K562 (cell line): Measurements from ENCODE around the gene SLC48A1. TPM values are rescaled to one million over a fixed set of nuclear protein-coding genes. Genes with fewer than 3 reads are reported as not detected.

ENCODE experiments used
- COPS2 ChIP-seq: fragments of 450-650 bp; conservative IDR thresholded peaks from 2 replicates; pipeline ENCODE4 v1.6.1; 2016; ENCODE audit warnings: mild to moderate bottlenecking, moderate library complexity
- MCM7 ChIP-seq, 2 experiments: fragments of 450-650 bp; IDR thresholded peaks; 2 replicates each; pipeline ENCODE4 v1.6.1; 2016 to 2018
- NFE2L1 ChIP-seq: fragments of 450-650 bp; IDR thresholded peaks from 2 replicates; pipeline ENCODE4 v1.6.1; 2016; ENCODE audit warnings: missing genetic modification characterization, low read depth, mild to moderate bottlenecking, missing compliant biosample characterization, moderate library complexity, borderline replicate concordance
- PYGO2 ChIP-seq: fragments of 450-650 bp; IDR thresholded peaks from 2 replicates; pipeline ENCODE4 v1.6.1; 2016; ENCODE audit warnings: mild to moderate bottlenecking, missing genetic modification characterization, moderate library complexity, missing compliant biosample characterization
- SMAD2 ChIP-seq: fragments of 150-350 bp; IDR thresholded peaks from 2 replicates; pipeline ENCODE4 v1.6.1; 2014; ENCODE audit warnings: low read depth, mild to moderate bottlenecking, low read length
- TEAD1 ChIP-seq, 2 experiments: fragments of 450-650 bp in 1 of 2; sonication (generic) in 1 of 2; formaldehyde crosslinking; IDR thresholded peaks; 2 replicates each; pipeline versions ENCODE4 v1.4.0 to v1.8.0; 2020 to 2022; ENCODE audit warnings: mild to moderate bottlenecking in 2 of 2, missing genetic modification reagents in 1 of 2
- ZNF3 ChIP-seq: fragments of 250-450 bp; sonication (Bioruptor Pico); IDR thresholded peaks from 2 replicates; pipeline ENCODE4 v1.5.0; 2021; ENCODE audit warnings: mild to moderate bottlenecking, moderate library complexity
- polyA plus RNA-seq, 8 experiments: library from polyadenylated mRNA; depleted of rRNA in 4 of 8; stranded (reverse) in 5 of 8; unstranded in 3 of 8; fragments of >200 nt; fragmentation: Nextera tagmentation in 2 of 8; fragmentation: Illumina TruSeq in 1 of 8; extraction: Ambion mirVana in 2 of 8; extraction: Trizol in 1 of 8; gene quantifications; 2 replicates each; pipeline versions ENCODE4 v1.2.1 to v1.2.3, GENCODE V29; 2011 to 2014; ENCODE audit warnings: inconsistent platforms in 1 of 8, missing spikeins in 1 of 8
- total RNA-seq, 7 experiments: library from RNA; depleted of rRNA in 6 of 7; stranded (reverse); fragments of >200 nt in 6 of 7; fragmentation: Illumina TruSeq in 2 of 7; extraction: Trizol in 2 of 7; gene quantifications; 2 replicates each; pipeline versions ENCODE4 v1.2.1 to v1.2.3, GENCODE V29; 2011 to 2021; ENCODE audit warnings: low replicate concordance in 1 of 7
- TF ChIP-seq, protein P1 (sequence below): fragments of 450-650 bp; formaldehyde crosslinking; conservative IDR thresholded peaks from 2 replicates; pipeline ENCODE4 v1.4.0; 2022; ENCODE audit warnings: mild to moderate bottlenecking, missing genetic modification characterization
- TF ChIP-seq, protein P2 (sequence below): fragments of 250-450 bp; sonication (Bioruptor Pico); IDR thresholded peaks from 2 replicates; pipeline ENCODE4 v1.8.0; 2022; ENCODE audit warnings: inconsistent platforms, mild to moderate bottlenecking, moderate library complexity, borderline replicate concordance
- TF ChIP-seq, protein P3 (sequence below): conservative IDR thresholded peaks from 2 replicates; pipeline ENCODE4 v1.6.1; 2011; ENCODE audit warnings: low read depth, mild to moderate bottlenecking, low read length; ENCODE audit not compliant: control insufficient read depth
- TF ChIP-seq, protein P4 (sequence below): fragments of 450-650 bp; formaldehyde crosslinking; IDR thresholded peaks from 2 replicates; pipeline ENCODE4 v1.4.0; 2020; ENCODE audit warnings: mild to moderate bottlenecking, moderate library complexity
- TF ChIP-seq, protein P5 (sequence below): fragments of 450-650 bp; IDR thresholded peaks from 2 replicates; pipeline ENCODE4 v1.6.1; 2016; ENCODE audit warnings: missing biosample characterization, missing genetic modification characterization
- TF ChIP-seq, protein P6 (sequence below), 2 experiments: fragments of 450-650 bp; IDR thresholded peaks; 2 replicates each; pipeline ENCODE4 v1.6.1; 2016
- TF ChIP-seq, protein P7 (sequence below): fragments of 450-650 bp; formaldehyde crosslinking; IDR thresholded peaks from 2 replicates; pipeline ENCODE4 v1.4.0; 2020; ENCODE audit warnings: mild to moderate bottlenecking, moderate library complexity
- TF ChIP-seq, protein P8 (sequence below): IDR thresholded peaks from 2 replicates; pipeline ENCODE4 v1.6.1; 2014; ENCODE audit warnings: antibody characterized with exemption

The SLC48A1 gene
- total and polyA plus RNA-seq, 9 of the 15 experiments (the other 6 are each of a cell fraction or from before 2014, with no cell fraction given) = 10.7 to 37.5 (median 18.7) TPM

DNA sequence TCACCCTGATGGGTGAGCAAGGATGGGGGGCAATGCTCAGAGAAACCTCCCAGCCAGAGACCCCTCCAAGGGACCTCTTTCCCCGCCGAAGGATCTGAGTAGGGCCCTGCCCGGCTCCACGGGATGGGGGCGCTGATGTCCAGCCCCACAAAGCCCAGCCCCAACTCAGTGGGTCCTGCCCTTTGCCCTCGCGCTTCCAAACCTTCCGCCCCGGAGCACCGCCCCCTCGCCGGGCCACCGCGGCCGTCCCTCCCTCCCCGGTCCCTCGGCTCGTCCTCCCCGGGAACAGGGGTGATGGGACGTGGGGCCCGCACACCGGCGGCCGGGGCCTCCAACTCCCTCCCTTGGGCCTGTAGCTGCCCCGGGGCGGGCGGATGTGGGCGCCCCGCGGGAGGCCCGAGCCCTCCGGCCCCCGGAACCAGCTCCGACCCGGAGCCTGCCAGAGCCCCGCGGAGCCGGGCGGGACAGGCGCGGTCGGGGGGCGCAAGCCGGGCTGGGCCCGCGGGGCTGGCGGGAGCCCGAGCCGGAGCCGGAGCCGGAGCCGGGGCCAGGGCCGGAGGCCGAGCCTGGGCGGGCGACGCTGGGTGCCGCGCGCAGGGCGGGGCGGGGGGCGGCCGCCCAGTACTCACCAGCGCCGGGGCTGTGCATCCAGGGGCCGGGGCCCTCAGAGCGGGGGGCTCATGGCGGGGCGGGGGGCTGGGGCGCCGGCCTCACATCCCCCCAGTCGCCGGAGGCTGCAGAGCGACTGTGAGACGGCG, 46.3 kb downstream of the SLC48A1 start (continued):
- TF ChIP-seq, protein P1, sequence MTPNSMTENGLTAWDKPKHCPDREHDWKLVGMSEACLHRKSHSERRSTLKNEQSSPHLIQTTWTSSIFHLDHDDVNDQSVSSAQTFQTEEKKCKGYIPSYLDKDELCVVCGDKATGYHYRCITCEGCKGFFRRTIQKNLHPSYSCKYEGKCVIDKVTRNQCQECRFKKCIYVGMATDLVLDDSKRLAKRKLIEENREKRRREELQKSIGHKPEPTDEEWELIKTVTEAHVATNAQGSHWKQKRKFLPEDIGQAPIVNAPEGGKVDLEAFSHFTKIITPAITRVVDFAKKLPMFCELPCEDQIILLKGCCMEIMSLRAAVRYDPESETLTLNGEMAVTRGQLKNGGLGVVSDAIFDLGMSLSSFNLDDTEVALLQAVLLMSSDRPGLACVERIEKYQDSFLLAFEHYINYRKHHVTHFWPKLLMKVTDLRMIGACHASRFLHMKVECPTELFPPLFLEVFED (CRISPR knock-in tag) = no peak
- TF ChIP-seq NFE2L1 (tag) (no peak), TEAD1 (CRISPR knock-in tag; IDR thresholded peaks at IDR 0.05) (0 out of 4 replicates have a peak, but pooled peaks have one; percentile 4 to 32), MCM7 (IDR thresholded peaks at IDR 0.05) (no peak), PYGO2 (no peak), ZNF3 (CRISPR knock-in tag) (no peak), COPS2 (no peak), SMAD2 (no peak)
- TF ChIP-seq, protein P2, sequence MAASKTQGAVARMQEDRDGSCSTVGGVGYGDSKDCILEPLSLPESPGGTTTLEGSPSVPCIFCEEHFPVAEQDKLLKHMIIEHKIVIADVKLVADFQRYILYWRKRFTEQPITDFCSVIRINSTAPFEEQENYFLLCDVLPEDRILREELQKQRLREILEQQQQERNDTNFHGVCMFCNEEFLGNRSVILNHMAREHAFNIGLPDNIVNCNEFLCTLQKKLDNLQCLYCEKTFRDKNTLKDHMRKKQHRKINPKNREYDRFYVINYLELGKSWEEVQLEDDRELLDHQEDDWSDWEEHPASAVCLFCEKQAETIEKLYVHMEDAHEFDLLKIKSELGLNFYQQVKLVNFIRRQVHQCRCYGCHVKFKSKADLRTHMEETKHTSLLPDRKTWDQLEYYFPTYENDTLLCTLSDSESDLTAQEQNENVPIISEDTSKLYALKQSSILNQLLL (CRISPR knock-in tag) = no peak
- TF ChIP-seq, protein P3, sequence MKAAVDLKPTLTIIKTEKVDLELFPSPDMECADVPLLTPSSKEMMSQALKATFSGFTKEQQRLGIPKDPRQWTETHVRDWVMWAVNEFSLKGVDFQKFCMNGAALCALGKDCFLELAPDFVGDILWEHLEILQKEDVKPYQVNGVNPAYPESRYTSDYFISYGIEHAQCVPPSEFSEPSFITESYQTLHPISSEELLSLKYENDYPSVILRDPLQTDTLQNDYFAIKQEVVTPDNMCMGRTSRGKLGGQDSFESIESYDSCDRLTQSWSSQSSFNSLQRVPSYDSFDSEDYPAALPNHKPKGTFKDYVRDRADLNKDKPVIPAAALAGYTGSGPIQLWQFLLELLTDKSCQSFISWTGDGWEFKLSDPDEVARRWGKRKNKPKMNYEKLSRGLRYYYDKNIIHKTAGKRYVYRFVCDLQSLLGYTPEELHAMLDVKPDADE = 0 out of 2 replicates have a peak, but pooled peaks have one; percentile 16
- TF ChIP-seq, protein P4, sequence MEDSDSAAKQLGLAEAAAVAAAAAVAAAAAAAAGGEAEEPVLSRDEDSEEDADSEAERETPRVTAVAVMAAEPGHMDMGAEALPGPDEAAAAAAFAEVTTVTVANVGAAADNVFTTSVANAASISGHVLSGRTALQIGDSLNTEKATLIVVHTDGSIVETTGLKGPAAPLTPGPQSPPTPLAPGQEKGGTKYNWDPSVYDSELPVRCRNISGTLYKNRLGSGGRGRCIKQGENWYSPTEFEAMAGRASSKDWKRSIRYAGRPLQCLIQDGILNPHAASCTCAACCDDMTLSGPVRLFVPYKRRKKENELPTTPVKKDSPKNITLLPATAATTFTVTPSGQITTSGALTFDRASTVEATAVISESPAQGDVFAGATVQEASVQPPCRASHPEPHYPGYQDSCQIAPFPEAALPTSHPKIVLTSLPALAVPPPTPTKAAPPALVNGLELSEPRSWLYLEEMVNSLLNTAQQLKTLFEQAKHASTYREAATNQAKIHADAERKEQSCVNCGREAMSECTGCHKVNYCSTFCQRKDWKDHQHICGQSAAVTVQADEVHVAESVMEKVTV (CRISPR knock-in tag) = no peak
- TF ChIP-seq, protein P5, sequence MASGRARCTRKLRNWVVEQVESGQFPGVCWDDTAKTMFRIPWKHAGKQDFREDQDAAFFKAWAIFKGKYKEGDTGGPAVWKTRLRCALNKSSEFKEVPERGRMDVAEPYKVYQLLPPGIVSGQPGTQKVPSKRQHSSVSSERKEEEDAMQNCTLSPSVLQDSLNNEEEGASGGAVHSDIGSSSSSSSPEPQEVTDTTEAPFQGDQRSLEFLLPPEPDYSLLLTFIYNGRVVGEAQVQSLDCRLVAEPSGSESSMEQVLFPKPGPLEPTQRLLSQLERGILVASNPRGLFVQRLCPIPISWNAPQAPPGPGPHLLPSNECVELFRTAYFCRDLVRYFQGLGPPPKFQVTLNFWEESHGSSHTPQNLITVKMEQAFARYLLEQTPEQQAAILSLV (tag) = no peak
- TF ChIP-seq, protein P6, sequence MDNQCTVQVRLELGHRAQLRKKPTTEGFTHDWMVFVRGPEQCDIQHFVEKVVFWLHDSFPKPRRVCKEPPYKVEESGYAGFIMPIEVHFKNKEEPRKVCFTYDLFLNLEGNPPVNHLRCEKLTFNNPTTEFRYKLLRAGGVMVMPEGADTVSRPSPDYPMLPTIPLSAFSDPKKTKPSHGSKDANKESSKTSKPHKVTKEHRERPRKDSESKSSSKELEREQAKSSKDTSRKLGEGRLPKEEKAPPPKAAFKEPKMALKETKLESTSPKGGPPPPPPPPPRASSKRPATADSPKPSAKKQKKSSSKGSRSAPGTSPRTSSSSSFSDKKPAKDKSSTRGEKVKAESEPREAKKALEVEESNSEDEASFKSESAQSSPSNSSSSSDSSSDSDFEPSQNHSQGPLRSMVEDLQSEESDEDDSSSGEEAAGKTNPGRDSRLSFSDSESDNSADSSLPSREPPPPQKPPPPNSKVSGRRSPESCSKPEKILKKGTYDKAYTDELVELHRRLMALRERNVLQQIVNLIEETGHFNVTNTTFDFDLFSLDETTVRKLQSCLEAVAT (IDR thresholded peaks at IDR 0.05) = no peak
- TF ChIP-seq, protein P7, sequence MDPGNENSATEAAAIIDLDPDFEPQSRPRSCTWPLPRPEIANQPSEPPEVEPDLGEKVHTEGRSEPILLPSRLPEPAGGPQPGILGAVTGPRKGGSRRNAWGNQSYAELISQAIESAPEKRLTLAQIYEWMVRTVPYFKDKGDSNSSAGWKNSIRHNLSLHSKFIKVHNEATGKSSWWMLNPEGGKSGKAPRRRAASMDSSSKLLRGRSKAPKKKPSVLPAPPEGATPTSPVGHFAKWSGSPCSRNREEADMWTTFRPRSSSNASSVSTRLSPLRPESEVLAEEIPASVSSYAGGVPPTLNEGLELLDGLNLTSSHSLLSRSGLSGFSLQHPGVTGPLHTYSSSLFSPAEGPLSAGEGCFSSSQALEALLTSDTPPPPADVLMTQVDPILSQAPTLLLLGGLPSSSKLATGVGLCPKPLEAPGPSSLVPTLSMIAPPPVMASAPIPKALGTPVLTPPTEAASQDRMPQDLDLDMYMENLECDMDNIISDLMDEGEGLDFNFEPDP (CRISPR knock-in tag) = no peak
- TF ChIP-seq, protein P8, sequence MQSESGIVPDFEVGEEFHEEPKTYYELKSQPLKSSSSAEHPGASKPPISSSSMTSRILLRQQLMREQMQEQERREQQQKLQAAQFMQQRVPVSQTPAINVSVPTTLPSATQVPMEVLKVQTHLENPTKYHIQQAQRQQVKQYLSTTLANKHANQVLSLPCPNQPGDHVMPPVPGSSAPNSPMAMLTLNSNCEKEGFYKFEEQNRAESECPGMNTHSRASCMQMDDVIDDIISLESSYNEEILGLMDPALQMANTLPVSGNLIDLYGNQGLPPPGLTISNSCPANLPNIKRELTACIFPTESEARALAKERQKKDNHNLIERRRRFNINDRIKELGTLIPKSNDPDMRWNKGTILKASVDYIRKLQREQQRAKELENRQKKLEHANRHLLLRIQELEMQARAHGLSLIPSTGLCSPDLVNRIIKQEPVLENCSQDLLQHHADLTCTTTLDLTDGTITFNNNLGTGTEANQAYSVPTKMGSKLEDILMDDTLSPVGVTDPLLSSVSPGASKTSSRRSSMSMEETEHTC = no peak
